ENCODE data around the gene TUBA3E. TPM values are rescaled to one million over a fixed set of nuclear protein-coding genes. Genes with fewer than 3 reads are reported as not detected.
"Not testable (repeated sequence)": the region's sequence is repeated elsewhere in the genome, so short reads cannot be mapped to it uniquely, and the experiment has no call there.

TUBA3E gene
- total RNA-seq, 1 experiment from 2014 or later, result not detected

GRCh38 chr2:130162486-130162885 is 35.8 kb downstream of the TUBA3E start:
- not testable (repeated sequence) for DNase-seq (ENCODE audit: low spot score)

GRCh38 chr2:130160838-130161705 is 37.2 kb downstream of the TUBA3E start:
- not testable (repeated sequence) for DNase-seq (ENCODE audit: low spot score)

- DNase-seq (ENCODE audit: low spot score), result no peak
These were observed 38.1 kb downstream of the TUBA3E start for GRCh38 chr2:130160131-130160530.

GRCh38 chr2:130159376-130159775 is 38.9 kb downstream of the TUBA3E start:
- not testable (repeated sequence) for DNase-seq (ENCODE audit: low spot score)

GRCh38 chr2:130158631-130159030 is 39.6 kb downstream of the TUBA3E start:
- no peak for DNase-seq (ENCODE audit: low spot score)

GRCh38 chr2:130157825-130158514 is 40.3 kb downstream of the TUBA3E start:
- not testable (repeated sequence) for DNase-seq (ENCODE audit: low spot score)

- DNase-seq (ENCODE audit: low spot score), result not testable (repeated sequence)
These were observed 40.9 kb downstream of the TUBA3E start for GRCh38 chr2:130157354-130157753.

- no peak for DNase-seq (ENCODE audit: low spot score)
These were observed 41.6 kb downstream of the TUBA3E start for GRCh38 chr2:130156624-130157004.

- DNase-seq (ENCODE audit: low spot score), result peak; percentile 78
These were observed 42.1 kb downstream of the TUBA3E start for GRCh38 chr2:130155956-130156623.

GRCh38 chr2:130154773-130155765 is 43.2 kb downstream of the TUBA3E start:
- no peak for DNase-seq (ENCODE audit: low spot score)

- not testable (repeated sequence) for DNase-seq (ENCODE audit: low spot score)
These were observed 43.8 kb downstream of the TUBA3E start for GRCh38 chr2:130154423-130154770.

- DNase-seq (ENCODE audit: low spot score), result not testable (repeated sequence)
These were observed 44.4 kb downstream of the TUBA3E start for GRCh38 chr2:130153721-130154422.

GRCh38 chr2:130152816-130153595 is 45.2 kb downstream of the TUBA3E start:
- DNase-seq (ENCODE audit: low spot score), result no peak

GRCh38 chr2:130152136-130152815 is 46.0 kb downstream of the TUBA3E start:
- DNase-seq (ENCODE audit: low spot score), result not testable (repeated sequence)

GRCh38 chr2:130151145-130151512 is 47.1 kb downstream of the TUBA3E start:
- DNase-seq (ENCODE audit: low spot score), result not testable (repeated sequence)

- no peak for DNase-seq (ENCODE audit: low spot score)
These were observed 47.8 kb downstream of the TUBA3E start for GRCh38 chr2:130150181-130151144.

GRCh38 chr2:130148515-130148914 is 49.7 kb downstream of the TUBA3E start:
- DNase-seq (ENCODE audit: low spot score), result not testable (repeated sequence)

GRCh38 chr2:130145006-130145414 is 53.2 kb downstream of the TUBA3E start, which contains the start of gene CCDC74B:
TSS of gene CCDC74B (minus strand) at chr2:130145112. CDS start at chr2:130144996, 116 bp downstream.
- DNase-seq (ENCODE audit: low spot score), result peak; percentile 58

All from HT-29 (cell line).